ENCODE results near the gene MPI.

The MPI gene

DNA sequence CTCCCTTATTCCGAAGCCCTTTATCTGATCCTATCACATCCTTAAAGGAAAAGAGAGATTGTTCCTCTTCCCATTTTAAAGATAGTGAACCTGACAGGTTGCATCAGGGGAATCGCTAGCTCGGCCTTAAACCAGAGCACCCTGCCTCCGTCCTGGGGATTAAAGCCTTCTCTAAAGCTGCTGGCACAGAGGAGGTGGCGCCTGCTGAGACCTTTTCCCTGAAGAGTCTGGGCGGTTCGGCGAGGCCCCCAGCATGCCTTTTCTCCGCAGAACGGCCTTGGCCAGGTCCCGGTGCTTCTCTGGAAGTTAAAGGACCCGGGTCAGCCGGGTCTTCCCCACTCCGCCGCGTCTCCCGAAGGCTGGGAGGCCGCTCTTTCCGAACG lies 16.2 kb downstream of the MPI start:
- TF ChIP-seq SIN3A (IDR thresholded peaks at IDR 0.05; ENCODE audit: borderline replicate concordance, insufficient read depth, low read length) (no peak), TAF1 (IDR thresholded peaks at IDR 0.05; ENCODE audit: borderline replicate concordance, insufficient read depth, low read length) (no peak), POLR2AphosphoS5 (IDR thresholded peaks at IDR 0.05; ENCODE audit: low read depth, low read length) (no peak), REST (IDR thresholded peaks at IDR 0.05; ENCODE audit: insufficient read depth in 1 of 2, low read depth in 2 of 2, low read length in 2 of 2) (no peak), FOXP2 (optimal IDR thresholded peaks at IDR 0.05; ENCODE audit: borderline replicate concordance, extremely low read depth, extremely low read length, insufficient read depth) (no peak)

DNA sequence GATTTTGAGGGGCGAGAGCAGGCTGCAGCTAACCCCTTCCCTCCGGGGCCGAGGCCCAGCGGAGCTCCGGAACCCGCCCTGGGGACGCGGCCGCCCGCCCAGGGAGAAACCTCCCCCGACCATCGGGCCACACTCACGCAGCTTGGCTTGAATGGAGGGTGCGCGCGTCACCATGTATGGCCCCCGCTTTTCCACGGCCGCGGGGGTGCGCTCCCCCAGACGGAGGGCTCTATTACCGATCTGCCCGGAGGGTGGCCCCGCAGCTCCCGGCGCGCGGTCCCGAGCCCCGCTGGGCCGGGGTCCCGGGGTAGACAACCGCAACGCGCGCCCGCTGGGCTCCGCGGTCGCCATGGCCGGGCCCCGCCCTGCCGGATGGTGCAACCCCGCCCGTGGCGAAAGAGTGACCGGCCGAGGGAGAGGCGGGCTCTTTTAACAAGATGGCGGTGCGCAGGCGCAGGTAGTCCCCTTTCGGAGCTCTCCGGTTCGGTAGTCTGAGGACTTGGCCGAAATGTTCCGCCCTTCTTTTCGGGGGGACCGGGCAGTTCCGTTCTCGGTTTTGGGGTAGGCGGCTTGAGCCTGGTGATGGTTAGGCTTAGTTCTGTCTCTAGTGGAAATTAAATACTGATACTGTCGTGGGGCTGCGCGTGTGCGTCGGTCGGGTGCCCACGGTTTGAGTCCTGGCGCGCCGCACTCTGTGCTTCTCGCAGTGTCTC lies 16.8 kb downstream of the MPI start, which contains the start of gene FAM219B:
Gene FAM219B, minus strand, starts transcription at position 402 of the 713 bp plus-strand sequence. Its CDS starts 51 bp downstream, at position 351.
- peak; percentile 38 to 71; a peak in 3 of 4 replicates for TF ChIP-seq REST (IDR thresholded peaks at IDR 0.05; ENCODE audit: insufficient read depth in 1 of 2, low read depth in 2 of 2, low read length in 2 of 2)
- peak; percentile 10 for TF ChIP-seq FOXP2 (optimal IDR thresholded peaks at IDR 0.05; ENCODE audit: borderline replicate concordance, extremely low read depth, extremely low read length, insufficient read depth)
- peak; percentile 89 for TF ChIP-seq POLR2AphosphoS5 (IDR thresholded peaks at IDR 0.05; ENCODE audit: low read depth, low read length)
- TF ChIP-seq TAF1 (IDR thresholded peaks at IDR 0.05; ENCODE audit: borderline replicate concordance, insufficient read depth, low read length), result peak; percentile 93
- no peak for TF ChIP-seq SIN3A (IDR thresholded peaks at IDR 0.05; ENCODE audit: borderline replicate concordance, insufficient read depth, low read length)

- TF ChIP-seq REST (IDR thresholded peaks at IDR 0.05; ENCODE audit: insufficient read depth in 1 of 2, low read depth in 2 of 2, low read length in 2 of 2), result no peak
- TF ChIP-seq TAF1 (IDR thresholded peaks at IDR 0.05; ENCODE audit: borderline replicate concordance, insufficient read depth, low read length), result no peak
Observed at GRCh38 chr15:74907163-74907870, 17.5 kb downstream of the MPI start.

DNA sequence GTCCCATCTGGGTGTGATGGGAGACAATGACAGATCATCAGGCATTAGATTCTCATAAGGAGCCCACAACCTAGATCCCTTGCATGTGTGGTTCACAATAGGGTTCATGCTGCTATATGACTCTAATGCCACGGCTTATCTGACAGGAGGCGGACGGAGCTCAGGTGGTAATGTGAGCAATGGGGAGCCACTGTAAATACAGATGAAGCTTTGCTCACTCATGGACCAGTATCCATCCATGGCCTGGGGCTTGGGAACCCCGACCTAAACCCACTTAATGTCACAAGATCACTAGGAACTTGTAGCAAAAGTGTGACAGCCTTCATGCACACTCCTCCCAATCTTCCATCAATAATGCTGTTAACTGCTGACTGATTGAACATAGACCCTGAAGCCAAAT lies 18.8 kb downstream of the MPI start:
- TF ChIP-seq POLR2AphosphoS5 (IDR thresholded peaks at IDR 0.05; ENCODE audit: low read depth, low read length), result no peak
- TF ChIP-seq FOXP2 (optimal IDR thresholded peaks at IDR 0.05; ENCODE audit: borderline replicate concordance, extremely low read depth, extremely low read length, insufficient read depth), result no peak
- TF ChIP-seq TAF1 (IDR thresholded peaks at IDR 0.05; ENCODE audit: borderline replicate concordance, insufficient read depth, low read length), result no peak
- TF ChIP-seq REST (IDR thresholded peaks at IDR 0.05; ENCODE audit: insufficient read depth in 1 of 2, low read depth in 2 of 2, low read length in 2 of 2), result no peak

Data from PFSK-1 (cell line).